ENCODE measurements around the gene MYPOP. TPM values are rescaled to one million over a fixed set of nuclear protein-coding genes. Genes with fewer than 3 reads are reported as not detected.
A peak's percentile ranks its signal among the peaks of the same experiment; 100 is the strongest.

Gene MYPOP
- total and polyA plus RNA-seq, 2 of the 13 experiments (the other 11 are each of a cell fraction or from before 2014, with no cell fraction given), result 2.3 to 2.7 TPM

DNA sequence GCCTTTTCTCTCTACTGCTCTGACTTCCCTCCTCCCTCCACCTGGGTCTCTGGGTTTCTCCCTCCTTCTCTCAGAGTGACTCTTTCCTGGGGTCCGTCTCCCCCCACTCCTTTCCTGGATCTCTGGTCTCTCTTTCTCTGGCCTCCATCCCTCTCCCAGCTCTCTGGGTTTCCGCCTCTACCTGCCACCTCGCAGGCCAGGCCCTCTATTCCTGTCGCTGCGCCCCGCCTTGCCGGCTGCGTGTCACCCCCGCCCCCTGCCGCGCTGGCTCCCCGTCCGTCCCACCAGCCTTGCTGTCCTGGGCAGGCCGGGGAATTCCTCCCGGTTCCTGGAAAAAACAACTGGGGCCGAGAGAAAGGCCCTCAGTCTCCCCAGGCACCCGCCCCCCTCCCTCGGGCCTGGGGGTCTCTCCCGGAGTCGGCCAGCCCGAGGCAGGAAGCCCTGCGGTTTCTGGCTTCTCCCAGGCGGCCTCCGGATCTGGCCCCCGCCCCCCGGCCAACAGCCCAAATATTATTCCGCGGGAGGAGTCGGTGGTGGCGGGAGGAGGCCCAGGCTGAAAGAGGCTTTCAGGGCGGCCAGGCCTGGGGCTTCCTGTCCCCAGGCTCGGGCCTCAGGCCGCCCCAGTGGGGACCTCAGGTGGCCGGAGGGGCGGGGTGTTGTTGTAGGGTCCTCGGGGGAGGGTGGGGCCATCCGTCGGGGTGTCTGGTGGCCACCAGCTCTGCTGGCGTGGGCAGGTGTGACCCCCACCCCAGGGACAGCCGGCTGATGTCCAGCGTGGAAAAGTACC is 25.8 kb downstream of the MYPOP start (continued):
- TF ChIP-seq ZNF138 (CRISPR knock-in tag; IDR thresholded peaks at IDR 0.05; ENCODE audit: low read depth) (0 out of 2 replicates have a peak, but pooled peaks have one; percentile 33), ZMAT3 (CRISPR knock-in tag; conservative IDR thresholded peaks at IDR 0.05) (0 out of 2 replicates have a peak, but pooled peaks have one; percentile 20), PRMT3 (CRISPR knock-in tag; IDR thresholded peaks at IDR 0.05; ENCODE audit: borderline replicate concordance, low read depth) (no peak), SOX6 (IDR thresholded peaks at IDR 0.05) (no peak), SOX6 (CRISPR knock-in tag; IDR thresholded peaks at IDR 0.05) (peak; percentile 39; the same call in 1 of the 2 replicates), ZNF737 (CRISPR knock-in tag; IDR thresholded peaks at IDR 0.05; ENCODE audit: borderline replicate concordance) (no peak), RBAK (CRISPR knock-in tag; IDR thresholded peaks at IDR 0.05) (no peak), RARA (CRISPR knock-in tag; IDR thresholded peaks at IDR 0.05) (peak; percentile 56), ZNF160 (CRISPR knock-in tag; IDR thresholded peaks at IDR 0.05) (no peak), GLI4 (CRISPR knock-in tag; IDR thresholded peaks at IDR 0.05; ENCODE audit: borderline replicate concordance) (no peak; the same call in 1 of the 2 replicates), ZNF430 (CRISPR knock-in tag; IDR thresholded peaks at IDR 0.05) (0 out of 2 replicates have a peak, but pooled peaks have one; percentile 69), KLF13 (CRISPR knock-in tag; IDR thresholded peaks at IDR 0.05) (no peak), JARID2 (CRISPR knock-in tag; IDR thresholded peaks at IDR 0.05; ENCODE audit: insufficient replicate concordance) (no peak), ZNF83 (CRISPR knock-in tag; IDR thresholded peaks at IDR 0.05; ENCODE audit: borderline replicate concordance) (no peak)
- TF ChIP-seq, protein P1, sequence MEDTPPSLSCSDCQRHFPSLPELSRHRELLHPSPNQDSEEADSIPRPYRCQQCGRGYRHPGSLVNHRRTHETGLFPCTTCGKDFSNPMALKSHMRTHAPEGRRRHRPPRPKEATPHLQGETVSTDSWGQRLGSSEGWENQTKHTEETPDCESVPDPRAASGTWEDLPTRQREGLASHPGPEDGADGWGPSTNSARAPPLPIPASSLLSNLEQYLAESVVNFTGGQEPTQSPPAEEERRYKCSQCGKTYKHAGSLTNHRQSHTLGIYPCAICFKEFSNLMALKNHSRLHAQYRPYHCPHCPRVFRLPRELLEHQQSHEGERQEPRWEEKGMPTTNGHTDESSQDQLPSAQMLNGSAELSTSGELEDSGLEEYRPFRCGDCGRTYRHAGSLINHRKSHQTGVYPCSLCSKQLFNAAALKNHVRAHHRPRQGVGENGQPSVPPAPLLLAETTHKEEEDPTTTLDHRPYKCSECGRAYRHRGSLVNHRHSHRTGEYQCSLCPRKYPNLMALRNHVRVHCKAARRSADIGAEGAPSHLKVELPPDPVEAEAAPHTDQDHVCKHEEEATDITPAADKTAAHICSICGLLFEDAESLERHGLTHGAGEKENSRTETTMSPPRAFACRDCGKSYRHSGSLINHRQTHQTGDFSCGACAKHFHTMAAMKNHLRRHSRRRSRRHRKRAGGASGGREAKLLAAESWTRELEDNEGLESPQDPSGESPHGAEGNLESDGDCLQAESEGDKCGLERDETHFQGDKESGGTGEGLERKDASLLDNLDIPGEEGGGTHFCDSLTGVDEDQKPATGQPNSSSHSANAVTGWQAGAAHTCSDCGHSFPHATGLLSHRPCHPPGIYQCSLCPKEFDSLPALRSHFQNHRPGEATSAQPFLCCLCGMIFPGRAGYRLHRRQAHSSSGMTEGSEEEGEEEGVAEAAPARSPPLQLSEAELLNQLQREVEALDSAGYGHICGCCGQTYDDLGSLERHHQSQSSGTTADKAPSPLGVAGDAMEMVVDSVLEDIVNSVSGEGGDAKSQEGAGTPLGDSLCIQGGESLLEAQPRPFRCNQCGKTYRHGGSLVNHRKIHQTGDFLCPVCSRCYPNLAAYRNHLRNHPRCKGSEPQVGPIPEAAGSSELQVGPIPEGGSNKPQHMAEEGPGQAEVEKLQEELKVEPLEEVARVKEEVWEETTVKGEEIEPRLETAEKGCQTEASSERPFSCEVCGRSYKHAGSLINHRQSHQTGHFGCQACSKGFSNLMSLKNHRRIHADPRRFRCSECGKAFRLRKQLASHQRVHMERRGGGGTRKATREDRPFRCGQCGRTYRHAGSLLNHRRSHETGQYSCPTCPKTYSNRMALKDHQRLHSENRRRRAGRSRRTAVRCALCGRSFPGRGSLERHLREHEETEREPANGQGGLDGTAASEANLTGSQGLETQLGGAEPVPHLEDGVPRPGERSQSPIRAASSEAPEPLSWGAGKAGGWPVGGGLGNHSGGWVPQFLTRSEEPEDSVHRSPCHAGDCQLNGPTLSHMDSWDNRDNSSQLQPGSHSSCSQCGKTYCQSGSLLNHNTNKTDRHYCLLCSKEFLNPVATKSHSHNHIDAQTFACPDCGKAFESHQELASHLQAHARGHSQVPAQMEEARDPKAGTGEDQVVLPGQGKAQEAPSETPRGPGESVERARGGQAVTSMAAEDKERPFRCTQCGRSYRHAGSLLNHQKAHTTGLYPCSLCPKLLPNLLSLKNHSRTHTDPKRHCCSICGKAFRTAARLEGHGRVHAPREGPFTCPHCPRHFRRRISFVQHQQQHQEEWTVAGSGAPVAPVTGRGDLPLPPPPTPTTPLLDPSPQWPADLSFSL (CRISPR knock-in tag; IDR thresholded peaks at IDR 0.05), result no peak
- TF ChIP-seq, protein P2, sequence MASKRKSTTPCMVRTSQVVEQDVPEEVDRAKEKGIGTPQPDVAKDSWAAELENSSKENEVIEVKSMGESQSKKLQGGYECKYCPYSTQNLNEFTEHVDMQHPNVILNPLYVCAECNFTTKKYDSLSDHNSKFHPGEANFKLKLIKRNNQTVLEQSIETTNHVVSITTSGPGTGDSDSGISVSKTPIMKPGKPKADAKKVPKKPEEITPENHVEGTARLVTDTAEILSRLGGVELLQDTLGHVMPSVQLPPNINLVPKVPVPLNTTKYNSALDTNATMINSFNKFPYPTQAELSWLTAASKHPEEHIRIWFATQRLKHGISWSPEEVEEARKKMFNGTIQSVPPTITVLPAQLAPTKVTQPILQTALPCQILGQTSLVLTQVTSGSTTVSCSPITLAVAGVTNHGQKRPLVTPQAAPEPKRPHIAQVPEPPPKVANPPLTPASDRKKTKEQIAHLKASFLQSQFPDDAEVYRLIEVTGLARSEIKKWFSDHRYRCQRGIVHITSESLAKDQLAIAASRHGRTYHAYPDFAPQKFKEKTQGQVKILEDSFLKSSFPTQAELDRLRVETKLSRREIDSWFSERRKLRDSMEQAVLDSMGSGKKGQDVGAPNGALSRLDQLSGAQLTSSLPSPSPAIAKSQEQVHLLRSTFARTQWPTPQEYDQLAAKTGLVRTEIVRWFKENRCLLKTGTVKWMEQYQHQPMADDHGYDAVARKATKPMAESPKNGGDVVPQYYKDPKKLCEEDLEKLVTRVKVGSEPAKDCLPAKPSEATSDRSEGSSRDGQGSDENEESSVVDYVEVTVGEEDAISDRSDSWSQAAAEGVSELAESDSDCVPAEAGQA (IDR thresholded peaks at IDR 0.05; ENCODE audit: low read depth), result no peak
- TF ChIP-seq, protein P2 (CRISPR knock-in tag; IDR thresholded peaks at IDR 0.05; ENCODE audit: borderline replicate concordance), result no peak
